ENCODE measurements around the gene ANO7. TPM values are rescaled to one million over a fixed set of nuclear protein-coding genes. Genes with fewer than 3 reads are reported as not detected.

Gene ANO7
- total RNA-seq, 2 donors from 2014 or later: 2.8 to 7.1 TPM

- DNase-seq (ENCODE audit: low spot score) (no peak), ATAC-seq (no peak)
- H3K4me3 Mint-ChIP-seq: peak overlapping the region; percentile 92
- peaks cover 44 to 60% of the 10 kb centered on the region in 2 donors for H3K4me1 Mint-ChIP-seq (ENCODE audit: low read depth in 2 of 2)
- peak overlapping the region; percentile 43 to 76 for H3K27ac Mint-ChIP-seq
- H3K36me3 Mint-ChIP-seq: peaks cover under 1% of the 10 kb centered on the region
- H3K9me3 Mint-ChIP-seq: no peaks in the 10 kb centered on the region
- no peaks in the 10 kb centered on the region for H3K27me3 Mint-ChIP-seq
Observed at GRCh38 chr2:241269707-241270520, 81.4 kb downstream of the ANO7 start.

GRCh38 chr2:241270531-241270930, 82.1 kb downstream of the ANO7 start:
- peaks cover 7% of the 10 kb centered on the region for H3K36me3 Mint-ChIP-seq
- H3K27ac Mint-ChIP-seq: peak overlapping the region; percentile 76
- ATAC-seq (no peak), DNase-seq (ENCODE audit: low spot score) (no peak)
- peaks cover 2% of the 10 kb centered on the region for H3K9me3 Mint-ChIP-seq
- H3K27me3 Mint-ChIP-seq: no peaks in the 10 kb centered on the region
- peaks cover 44 to 63% of the 10 kb centered on the region in 2 donors for H3K4me1 Mint-ChIP-seq (ENCODE audit: low read depth in 2 of 2)
- peak overlapping the region; percentile 92 for H3K4me3 Mint-ChIP-seq

GRCh38 chr2:241271706-241272302, 83.3 kb downstream of the ANO7 start:
- peaks cover 3% of the 10 kb centered on the region for H3K9me3 Mint-ChIP-seq
- peak; percentile 75 to 77 for ATAC-seq
- peak overlapping the region; percentile 76 for H3K27ac Mint-ChIP-seq
- H3K27me3 Mint-ChIP-seq: no peaks in the 10 kb centered on the region
- peak; percentile 70 for DNase-seq (ENCODE audit: low spot score)
- peaks cover 9% of the 10 kb centered on the region for H3K36me3 Mint-ChIP-seq
- peak overlapping the region; percentile 92 for H3K4me3 Mint-ChIP-seq
- peaks cover 44 to 60% of the 10 kb centered on the region in 2 donors for H3K4me1 Mint-ChIP-seq (ENCODE audit: low read depth in 2 of 2)

- peak overlapping the region; percentile 92 for H3K4me3 Mint-ChIP-seq
- ATAC-seq (peak; percentile 90 to 91), DNase-seq (ENCODE audit: low spot score) (peak; percentile 81)
- H3K4me1 Mint-ChIP-seq (ENCODE audit: low read depth in 2 of 2): peaks cover 44 to 52% of the 10 kb centered on the region in 2 donors
- H3K9me3 Mint-ChIP-seq: peaks cover 3% of the 10 kb centered on the region
- peaks cover 9% of the 10 kb centered on the region for H3K36me3 Mint-ChIP-seq
- H3K27me3 Mint-ChIP-seq: no peaks in the 10 kb centered on the region
- H3K27ac Mint-ChIP-seq: peak overlapping the region; percentile 50 to 76
Observed at GRCh38 chr2:241272303-241273209, 84.1 kb downstream of the ANO7 start.

GRCh38 chr2:241273210-241274020, 84.9 kb downstream of the ANO7 start:
- Mint-ChIP-seq H3K4me1 (ENCODE audit: low read depth in 2 of 2) (peaks cover 36 to 45% of the 10 kb centered on the region in 2 donors), H3K27me3 (no peaks in the 10 kb centered on the region), H3K4me3 (peak overlapping the region; percentile 81), H3K9me3 (peaks cover 3% of the 10 kb centered on the region), H3K27ac (peak overlapping the region; percentile 50 to 63), H3K36me3 (peaks cover 9% of the 10 kb centered on the region)
- DNase-seq (ENCODE audit: low spot score): no peak
- ATAC-seq: no peak

GRCh38 chr2:241274127-241274526, 85.7 kb downstream of the ANO7 start:
- peaks cover 9% of the 10 kb centered on the region for H3K36me3 Mint-ChIP-seq
- DNase-seq (ENCODE audit: low spot score) (no peak), ATAC-seq (no peak)
- no peak overlapping the region for H3K27ac Mint-ChIP-seq
- peaks cover 32 to 41% of the 10 kb centered on the region in 2 donors for H3K4me1 Mint-ChIP-seq (ENCODE audit: low read depth in 2 of 2)
- no peak overlapping the region for H3K4me3 Mint-ChIP-seq
- peaks cover 3% of the 10 kb centered on the region for H3K9me3 Mint-ChIP-seq
- H3K27me3 Mint-ChIP-seq: no peaks in the 10 kb centered on the region

Other genes starting within 250 kb of the ANO7 start
- gene SNED1, start 190.1 kb upstream of the ANO7 start, total RNA-seq: under 1 TPM in 1 of 2 donors, not detected in 1; 0.14 TPM
- 10 to 100 TPM; 38.1 to 40.5 TPM for gene MTERF4, start 86.4 kb upstream of the ANO7 start, total RNA-seq
- gene PASK, start 39.2 kb upstream of the ANO7 start, total RNA-seq: 10 to 100 TPM; 69.5 to 78.9 TPM
- 100 to 1,000 TPM in 1 of 2 donors, 10 to 100 TPM in 1; 54.8 to 109 TPM for gene PPP1R7, start 38.2 kb upstream of the ANO7 start, total RNA-seq
- gene HDLBP, start 127.0 kb downstream of the ANO7 start, total RNA-seq: 100 to 1,000 TPM; 295 to 479 TPM
- 100 to 1,000 TPM; 246 to 264 TPM for gene SEPTIN2, start 127.2 kb downstream of the ANO7 start, total RNA-seq
- gene FARP2, start 167.6 kb downstream of the ANO7 start, total RNA-seq: 10 to 100 TPM; 49.2 to 77.3 TPM

All from natural killer cell treated with Interleukin-12 subunit alpha and Interleukin-12 subunit beta and Interleukin-15 and Interleukin-18, amount 100 ng/mL, for 72 hours (primary cell).